Thyroid gland (tissue), 4 donors: ENCODE data around the gene EFNA5.

ENCODE experiments used
- POLR2A ChIP-seq, 2 donors: fragments of 450-650 bp; IDR thresholded peaks; one replicate each; pipeline ENCODE4 v1.6.1; 2017; ENCODE audit warnings: antibody characterized with exemption in 2 of 2, mild to moderate bottlenecking in 2 of 2, moderate library complexity in 1 of 2
- TF ChIP-seq, protein P1 (sequence below), 6 experiments: fragments of 200-600 bp in 3 of 6; fragments of 450-650 bp in 3 of 6; sonication (generic) in 3 of 6; IDR thresholded peaks; one replicate each; pipeline ENCODE4 v1.5.1; 2016 to 2019; ENCODE audit warnings: antibody characterized with exemption in 6 of 6, mild to moderate bottlenecking in 2 of 6, inconsistent platforms in 1 of 6, moderate library complexity in 1 of 6

DNA sequence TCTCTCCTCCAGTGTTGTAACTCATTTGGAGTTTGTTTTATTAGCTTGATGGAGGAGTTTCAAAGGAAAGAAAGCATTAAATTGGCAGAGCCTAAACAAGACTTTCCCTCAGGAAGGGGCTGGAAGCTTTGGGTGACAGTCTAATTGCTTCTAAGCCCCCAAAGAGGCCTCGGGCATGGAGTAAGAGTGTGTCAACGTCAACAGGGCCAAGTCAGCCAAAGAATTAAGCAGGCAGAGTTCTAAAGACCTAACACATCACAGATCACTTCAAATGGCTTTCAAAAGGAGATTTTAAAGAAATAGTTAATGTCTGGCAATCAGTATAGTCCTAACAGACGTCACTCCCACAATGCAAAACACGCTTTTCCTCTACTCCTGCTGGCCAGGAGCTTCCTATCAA, 234.5 kb downstream of the EFNA5 start:
- TF ChIP-seq, protein P1, sequence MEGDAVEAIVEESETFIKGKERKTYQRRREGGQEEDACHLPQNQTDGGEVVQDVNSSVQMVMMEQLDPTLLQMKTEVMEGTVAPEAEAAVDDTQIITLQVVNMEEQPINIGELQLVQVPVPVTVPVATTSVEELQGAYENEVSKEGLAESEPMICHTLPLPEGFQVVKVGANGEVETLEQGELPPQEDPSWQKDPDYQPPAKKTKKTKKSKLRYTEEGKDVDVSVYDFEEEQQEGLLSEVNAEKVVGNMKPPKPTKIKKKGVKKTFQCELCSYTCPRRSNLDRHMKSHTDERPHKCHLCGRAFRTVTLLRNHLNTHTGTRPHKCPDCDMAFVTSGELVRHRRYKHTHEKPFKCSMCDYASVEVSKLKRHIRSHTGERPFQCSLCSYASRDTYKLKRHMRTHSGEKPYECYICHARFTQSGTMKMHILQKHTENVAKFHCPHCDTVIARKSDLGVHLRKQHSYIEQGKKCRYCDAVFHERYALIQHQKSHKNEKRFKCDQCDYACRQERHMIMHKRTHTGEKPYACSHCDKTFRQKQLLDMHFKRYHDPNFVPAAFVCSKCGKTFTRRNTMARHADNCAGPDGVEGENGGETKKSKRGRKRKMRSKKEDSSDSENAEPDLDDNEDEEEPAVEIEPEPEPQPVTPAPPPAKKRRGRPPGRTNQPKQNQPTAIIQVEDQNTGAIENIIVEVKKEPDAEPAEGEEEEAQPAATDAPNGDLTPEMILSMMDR (IDR thresholded peaks at IDR 0.05): no peak
- no peak for TF ChIP-seq POLR2A (IDR thresholded peaks at IDR 0.05)
